NCI-H1694 treated with DMSO at 0.1 percent for 48 hours (cell line): ENCODE measurements around the gene LEFTY2.
"Not testable (repeated sequence)": the region's sequence is repeated elsewhere in the genome, so short reads cannot be mapped to it uniquely, and the experiment has no call there.

Experiments
- DNase-seq: peaks from one replicate; lab custom pipeline; 2025; lab: John Stamatoyannopoulos, UW

LEFTY2 gene

GRCh38 chr1:225953315-225953714 lies 12.3 kb upstream of the LEFTY2 start:
- no peak for DNase-seq

GRCh38 chr1:225950905-225951497 lies 10.0 kb upstream of the LEFTY2 start:
- no peak for DNase-seq

- no peak for DNase-seq
Observed at GRCh38 chr1:225949041-225949440, 8.0 kb upstream of the LEFTY2 start.

- no peak for DNase-seq
Observed at GRCh38 chr1:225946803-225947202, 5.8 kb upstream of the LEFTY2 start.

GRCh38 chr1:225946082-225946620 lies 5.1 kb upstream of the LEFTY2 start:
- no peak for DNase-seq

GRCh38 chr1:225945564-225945963 lies 4.5 kb upstream of the LEFTY2 start:
- DNase-seq: no peak

- no peak for DNase-seq
Observed at GRCh38 chr1:225944951-225945350, 3.9 kb upstream of the LEFTY2 start.

- DNase-seq: no peak
Observed at GRCh38 chr1:225944387-225944786, 3.4 kb upstream of the LEFTY2 start.

GRCh38 chr1:225943582-225943981 lies 2.6 kb upstream of the LEFTY2 start:
- DNase-seq: no peak

GRCh38 chr1:225942574-225942973 lies 1.6 kb upstream of the LEFTY2 start:
- no peak for DNase-seq

- no peak for DNase-seq
Observed at GRCh38 chr1:225941942-225942222, 862 bp upstream of the LEFTY2 start.

- DNase-seq: no peak
Observed at GRCh38 chr1:225940385-225941151, 452 bp downstream of the LEFTY2 start.

GRCh38 chr1:225939939-225940310 lies 1.1 kb downstream of the LEFTY2 start:
- not testable (repeated sequence) for DNase-seq

GRCh38 chr1:225939097-225939938 lies 1.7 kb downstream of the LEFTY2 start:
- not testable (repeated sequence) for DNase-seq

- no peak for DNase-seq
Observed at GRCh38 chr1:225937048-225937968, 3.7 kb downstream of the LEFTY2 start.

- DNase-seq: no peak
Observed at GRCh38 chr1:225936523-225936922, 4.5 kb downstream of the LEFTY2 start.

- DNase-seq: not testable (repeated sequence)
Observed at GRCh38 chr1:225936086-225936485, 4.9 kb downstream of the LEFTY2 start.

- DNase-seq: no peak
Observed at GRCh38 chr1:225934711-225935110, 6.3 kb downstream of the LEFTY2 start.

GRCh38 chr1:225933072-225933471 lies 7.9 kb downstream of the LEFTY2 start:
- DNase-seq: no peak

GRCh38 chr1:225931270-225932136 lies 9.5 kb downstream of the LEFTY2 start:
- no peak for DNase-seq

GRCh38 chr1:225930566-225930965 lies 10.5 kb downstream of the LEFTY2 start:
- no peak for DNase-seq
